Eye (tissue), 1 donor: ENCODE results near the gene ANKLE2.

Experiments
- DNase-seq: peaks from one replicate; pipeline ENCODE4 v3.0.0-alpha.2; 2015

The ANKLE2 gene

DNA sequence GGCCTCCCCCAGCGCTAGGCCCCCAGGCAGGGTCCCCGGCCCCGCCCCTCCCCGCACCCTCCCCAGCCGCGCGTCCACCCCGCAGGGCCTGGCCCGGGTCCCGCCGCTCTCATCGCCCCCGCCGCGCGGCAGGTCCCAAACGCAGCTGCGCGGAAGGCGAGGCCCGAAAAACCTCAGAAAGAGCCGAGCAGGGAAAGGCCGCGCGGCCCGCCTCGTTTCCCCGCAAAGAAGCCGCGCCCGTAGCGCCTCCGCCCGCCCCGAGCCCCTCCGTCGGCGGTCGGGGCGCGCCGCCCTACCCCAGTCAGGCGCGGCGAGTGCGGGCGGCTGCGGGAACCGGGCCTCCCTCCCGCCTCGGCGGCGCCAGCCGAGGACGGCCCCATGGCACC lies 74.8 kb downstream of the ANKLE2 start:
- DNase-seq, result no peak

DNA sequence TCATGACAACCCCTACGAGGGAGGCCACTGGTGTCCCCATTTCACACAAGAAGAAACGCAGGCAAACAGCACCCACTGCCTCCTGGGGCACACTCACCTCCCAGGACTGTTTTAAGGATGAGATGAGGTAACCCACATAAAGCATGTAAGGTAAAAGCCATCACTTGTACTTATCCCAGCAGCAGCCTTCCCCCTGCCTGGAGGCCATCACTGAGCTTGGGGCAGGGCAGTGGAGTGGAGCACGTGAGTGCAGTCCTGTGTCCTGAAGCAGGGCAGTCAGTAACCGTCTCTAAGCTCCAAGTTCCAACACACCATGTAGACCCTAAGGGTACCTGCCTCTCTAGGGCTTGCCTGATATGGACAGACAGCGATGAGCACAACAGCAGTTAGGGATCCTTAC lies 76.2 kb downstream of the ANKLE2 start:
- DNase-seq, result no peak

DNA sequence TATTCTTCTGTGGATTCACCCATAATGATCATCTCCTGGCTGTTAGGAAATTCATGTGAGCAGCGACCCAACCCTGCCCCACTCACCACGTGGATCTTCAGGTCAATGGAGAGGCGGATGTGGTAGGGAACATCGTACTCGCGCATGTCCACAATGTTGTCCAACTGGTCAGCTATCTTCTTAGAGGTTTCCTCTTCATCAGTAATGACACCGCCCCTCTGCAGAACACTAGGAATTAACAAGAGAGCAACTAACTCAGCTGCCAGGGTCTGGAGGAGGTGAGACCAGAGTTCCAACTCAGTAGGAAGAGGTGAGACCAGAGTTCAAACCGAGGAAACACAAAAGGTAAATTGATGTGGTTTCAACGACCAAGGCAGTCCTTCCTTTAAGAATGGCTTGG lies 84.1 kb downstream of the ANKLE2 start:
- no peak for DNase-seq

DNA sequence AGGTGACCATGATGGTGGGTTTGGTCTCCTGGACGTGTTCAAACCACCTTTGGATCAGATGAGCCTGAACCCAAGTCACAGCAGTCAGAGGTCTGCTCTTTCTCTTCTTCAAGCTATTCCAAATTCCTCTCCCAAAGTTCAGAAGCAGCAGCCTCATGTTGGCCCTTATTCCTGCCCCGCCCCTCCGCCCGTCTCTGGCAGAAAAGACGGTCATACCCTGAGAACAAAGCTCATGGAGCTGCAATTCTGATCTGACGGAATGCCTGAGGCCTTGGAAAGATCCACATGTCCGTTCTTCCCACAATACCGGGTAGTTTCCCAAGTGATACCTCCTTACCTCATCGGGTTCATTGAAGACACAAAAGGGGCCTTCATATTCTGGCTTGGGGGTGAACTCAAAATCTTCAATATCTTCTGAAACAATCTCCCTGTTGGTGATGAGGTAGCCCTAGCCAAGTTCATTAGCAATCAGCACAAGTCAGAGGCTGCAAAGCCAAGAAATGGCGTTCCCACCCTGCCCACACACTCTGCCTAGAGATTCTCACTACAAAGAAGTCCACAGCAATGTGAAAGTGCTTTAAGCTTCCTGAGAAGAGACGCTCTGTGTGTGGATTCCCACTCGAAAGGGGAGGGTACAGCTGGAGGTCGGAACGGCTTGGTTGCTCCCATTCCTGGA lies 85.7 kb downstream of the ANKLE2 start:
- no peak for DNase-seq
